ENCODE data around the gene PFDN6.

- TF ChIP-seq PATZ1 (CRISPR knock-in tag; IDR thresholded peaks at IDR 0.05; ENCODE audit: borderline replicate concordance) (no peak), ZFP30 (CRISPR knock-in tag; IDR thresholded peaks at IDR 0.05) (no peak), ZNF70 (CRISPR knock-in tag; IDR thresholded peaks at IDR 0.05) (no peak), TSHZ2 (CRISPR knock-in tag; IDR thresholded peaks at IDR 0.05) (0 out of 2 replicates have a peak, but pooled peaks have one; percentile 12), ISL1 (CRISPR knock-in tag; IDR thresholded peaks at IDR 0.05) (no peak), ZFP3 (CRISPR knock-in tag; IDR thresholded peaks at IDR 0.05) (no peak), OSR1 (CRISPR knock-in tag; IDR thresholded peaks at IDR 0.05) (no peak), PPARA (CRISPR knock-in tag; IDR thresholded peaks at IDR 0.05; ENCODE audit: borderline replicate concordance) (no peak), ARNTL (CRISPR knock-in tag; IDR thresholded peaks at IDR 0.05; ENCODE audit: borderline replicate concordance, low read depth) (no peak), SNAI2 (CRISPR knock-in tag; IDR thresholded peaks at IDR 0.05) (no peak), TOX (CRISPR knock-in tag; IDR thresholded peaks at IDR 0.05; ENCODE audit: borderline replicate concordance) (no peak), CSDC2 (CRISPR knock-in tag; IDR thresholded peaks at IDR 0.05) (no peak)
- TF ChIP-seq, protein P1, sequence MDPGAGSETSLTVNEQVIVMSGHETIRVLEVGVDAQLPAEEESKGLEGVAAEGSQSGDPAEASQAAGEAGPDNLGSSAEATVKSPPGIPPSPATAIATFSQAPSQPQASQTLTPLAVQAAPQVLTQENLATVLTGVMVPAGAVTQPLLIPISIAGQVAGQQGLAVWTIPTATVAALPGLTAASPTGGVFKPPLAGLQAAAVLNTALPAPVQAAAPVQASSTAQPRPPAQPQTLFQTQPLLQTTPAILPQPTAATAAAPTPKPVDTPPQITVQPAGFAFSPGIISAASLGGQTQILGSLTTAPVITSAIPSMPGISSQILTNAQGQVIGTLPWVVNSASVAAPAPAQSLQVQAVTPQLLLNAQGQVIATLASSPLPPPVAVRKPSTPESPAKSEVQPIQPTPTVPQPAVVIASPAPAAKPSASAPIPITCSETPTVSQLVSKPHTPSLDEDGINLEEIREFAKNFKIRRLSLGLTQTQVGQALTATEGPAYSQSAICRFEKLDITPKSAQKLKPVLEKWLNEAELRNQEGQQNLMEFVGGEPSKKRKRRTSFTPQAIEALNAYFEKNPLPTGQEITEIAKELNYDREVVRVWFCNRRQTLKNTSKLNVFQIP (CRISPR knock-in tag; IDR thresholded peaks at IDR 0.05; ENCODE audit: borderline replicate concordance, low read depth): no peak
- TF ChIP-seq, protein P2, sequence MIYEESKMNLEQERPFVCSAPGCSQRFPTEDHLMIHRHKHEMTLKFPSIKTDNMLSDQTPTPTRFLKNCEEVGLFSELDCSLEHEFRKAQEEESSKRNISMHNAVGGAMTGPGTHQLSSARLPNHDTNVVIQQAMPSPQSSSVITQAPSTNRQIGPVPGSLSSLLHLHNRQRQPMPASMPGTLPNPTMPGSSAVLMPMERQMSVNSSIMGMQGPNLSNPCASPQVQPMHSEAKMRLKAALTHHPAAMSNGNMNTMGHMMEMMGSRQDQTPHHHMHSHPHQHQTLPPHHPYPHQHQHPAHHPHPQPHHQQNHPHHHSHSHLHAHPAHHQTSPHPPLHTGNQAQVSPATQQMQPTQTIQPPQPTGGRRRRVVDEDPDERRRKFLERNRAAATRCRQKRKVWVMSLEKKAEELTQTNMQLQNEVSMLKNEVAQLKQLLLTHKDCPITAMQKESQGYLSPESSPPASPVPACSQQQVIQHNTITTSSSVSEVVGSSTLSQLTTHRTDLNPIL (CRISPR knock-in tag; IDR thresholded peaks at IDR 0.05; ENCODE audit: low read depth): no peak
These were observed 40.3 kb upstream of the PFDN6 start for GRCh38 chr6:33248932-33249731.
